Astrocyte of the spinal cord (primary cell): ENCODE data around the gene COL4A2.

Experiments
- DNase-seq: peaks from one replicate; pipeline ENCODE4 v3.0.0; 2011; ENCODE audit warnings: low read depth, low spot score
- H3K4me3 ChIP-seq: 2 replicates; pipeline ENCODE4 v1.5.1; 2011; ENCODE audit warnings: low read depth, mild to moderate bottlenecking, low read length, moderate library complexity
- in situ Hi-C: cut with HindIII; loops from 2 replicates; pipeline ENCODE4 v1.10.0; 2017; ENCODE audit warnings: low sequenced_read_pairs
- TF ChIP-seq, protein P1 (sequence below): IDR thresholded peaks from 2 replicates; pipeline ENCODE4 v1.5.1; 2012; ENCODE audit warnings: low read depth, mild to moderate bottlenecking, low read length, inconsistent platforms

Gene COL4A2

GRCh38 chr13:110445183-110445582 lies 138.1 kb downstream of the COL4A2 start:
- in situ Hi-C loops, result no loop called here

GRCh38 chr13:110445722-110446574 lies 138.9 kb downstream of the COL4A2 start:
- in situ Hi-C loops, result no loop called here
- TF ChIP-seq, protein P1, sequence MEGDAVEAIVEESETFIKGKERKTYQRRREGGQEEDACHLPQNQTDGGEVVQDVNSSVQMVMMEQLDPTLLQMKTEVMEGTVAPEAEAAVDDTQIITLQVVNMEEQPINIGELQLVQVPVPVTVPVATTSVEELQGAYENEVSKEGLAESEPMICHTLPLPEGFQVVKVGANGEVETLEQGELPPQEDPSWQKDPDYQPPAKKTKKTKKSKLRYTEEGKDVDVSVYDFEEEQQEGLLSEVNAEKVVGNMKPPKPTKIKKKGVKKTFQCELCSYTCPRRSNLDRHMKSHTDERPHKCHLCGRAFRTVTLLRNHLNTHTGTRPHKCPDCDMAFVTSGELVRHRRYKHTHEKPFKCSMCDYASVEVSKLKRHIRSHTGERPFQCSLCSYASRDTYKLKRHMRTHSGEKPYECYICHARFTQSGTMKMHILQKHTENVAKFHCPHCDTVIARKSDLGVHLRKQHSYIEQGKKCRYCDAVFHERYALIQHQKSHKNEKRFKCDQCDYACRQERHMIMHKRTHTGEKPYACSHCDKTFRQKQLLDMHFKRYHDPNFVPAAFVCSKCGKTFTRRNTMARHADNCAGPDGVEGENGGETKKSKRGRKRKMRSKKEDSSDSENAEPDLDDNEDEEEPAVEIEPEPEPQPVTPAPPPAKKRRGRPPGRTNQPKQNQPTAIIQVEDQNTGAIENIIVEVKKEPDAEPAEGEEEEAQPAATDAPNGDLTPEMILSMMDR, result no peak
- H3K4me3 ChIP-seq, result no peak overlapping the region
- DNase-seq, result peak; percentile 48

More at GRCh38 chr13:110445183-110445582, 138.1 kb downstream of the COL4A2 start:
- peak; percentile 83 for DNase-seq
- no peak overlapping the region for H3K4me3 ChIP-seq
- TF ChIP-seq, protein P1, result no peak

DNA sequence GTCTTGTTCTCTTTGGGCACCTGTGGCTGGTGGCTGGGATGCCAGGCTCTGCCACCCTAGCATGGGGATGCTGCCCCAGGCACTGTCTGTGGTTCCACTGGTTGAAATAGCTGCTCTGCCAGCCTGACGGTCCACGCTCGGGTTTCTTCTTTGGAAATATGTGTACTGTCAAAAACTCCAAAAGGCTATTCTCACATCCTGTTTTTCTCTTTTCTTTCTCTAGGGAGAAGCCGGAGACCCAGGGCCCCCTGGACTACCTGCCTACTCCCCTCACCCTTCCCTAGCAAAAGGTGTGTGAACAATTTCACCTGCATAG lies 139.4 kb downstream of the COL4A2 start:
- DNase-seq, result no peak
- TF ChIP-seq, protein P1, result no peak
- no peak overlapping the region for H3K4me3 ChIP-seq
- in situ Hi-C loops, result no loop called here

DNA sequence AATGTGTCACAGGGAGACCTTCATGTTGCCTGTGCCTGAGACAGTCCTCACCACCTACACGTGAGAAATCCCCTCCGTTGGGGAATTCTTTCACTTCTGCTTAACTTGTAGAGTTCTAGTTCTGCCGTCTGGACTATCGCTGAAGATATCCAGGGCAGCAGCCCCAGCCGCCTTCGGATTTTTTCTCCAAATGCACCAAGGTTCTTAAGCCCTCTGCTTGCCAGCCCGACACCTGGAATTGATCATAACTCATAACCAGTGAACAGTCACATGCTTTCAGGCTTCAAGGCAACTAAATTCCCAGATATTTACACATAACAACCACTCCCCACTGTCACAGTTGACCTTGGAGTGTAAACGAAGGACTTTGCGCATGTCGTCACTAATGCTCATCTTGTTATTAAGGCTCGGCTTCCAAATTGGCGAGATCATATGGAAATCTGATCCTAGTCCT lies 140.0 kb downstream of the COL4A2 start:
- DNase-seq, result peak; percentile 38
- in situ Hi-C loops, result no loop called here

GRCh38 chr13:110447801-110448200 lies 140.7 kb downstream of the COL4A2 start:
- no peak for DNase-seq
- in situ Hi-C loops, result no loop called here
- no peak overlapping the region for H3K4me3 ChIP-seq
- TF ChIP-seq, protein P1, result no peak

More for the DNA sequence above, 140.0 kb downstream of the COL4A2 start:
- no peak overlapping the region for H3K4me3 ChIP-seq
- TF ChIP-seq, protein P1, result no peak

DNA sequence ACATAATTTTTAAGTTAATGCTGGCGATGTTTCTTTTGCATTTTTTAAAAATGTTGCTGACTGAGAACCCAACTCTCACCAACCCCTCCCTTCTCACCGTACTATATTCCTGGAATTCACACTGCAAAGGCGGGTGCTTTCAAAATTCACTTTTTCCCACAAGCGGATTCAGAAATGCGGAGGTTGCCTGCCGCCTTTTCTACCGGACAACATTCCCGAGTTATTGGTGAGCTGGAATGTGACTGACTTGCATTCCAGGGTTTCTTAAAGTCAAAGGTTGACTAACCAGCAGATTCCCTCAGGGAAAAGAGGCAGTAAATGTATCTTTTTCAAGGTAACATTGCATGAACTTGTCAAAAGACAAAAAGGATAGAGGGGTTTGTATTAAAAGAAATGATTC lies 141.1 kb downstream of the COL4A2 start:
- no peak overlapping the region for H3K4me3 ChIP-seq
- TF ChIP-seq, protein P1, result no peak
- in situ Hi-C loops, result no loop called here
- peak; percentile 80 for DNase-seq
